Activated CD8-positive, alpha-beta T cell treated with anti-CD3 and anti-CD28 coated beads for 36 hours (primary cell): Measurements from ENCODE around the gene NEK2. TPM values are rescaled to one million over a fixed set of nuclear protein-coding genes. Genes with fewer than 3 reads are reported as not detected.

Source experiments
- ATAC-seq: fragments of 200-7000 bp; cut with Tn5 transposase; one replicate; pipeline ENCODE4 v1.10.0; 2021; ENCODE audit warnings: mild to moderate bottlenecking, moderate library complexity
- CTCF ChIA-PET: fragments of 350-600 bp; sonication (Branson Sonifier 250); formaldehyde crosslinking; loops from one replicate; lab custom pipeline; 2021; ENCODE audit warnings: antibody characterized with exemption; lab: Charles Lee
- POLR2A ChIA-PET: fragments of 350-600 bp; sonication (Branson Sonifier 250); formaldehyde crosslinking; loops from one replicate; lab custom pipeline; 2021; ENCODE audit warnings: antibody characterized with exemption; lab: Charles Lee
- DNase-seq: peaks from one replicate; pipeline ENCODE4 v3.0.0-alpha.2; 2020
- H3K27ac Mint-ChIP-seq: one replicate; pipeline ENCODE4 v1.8.0; 2021; ENCODE audit warnings: mild to moderate bottlenecking, mixed read lengths
- H3K27me3 Mint-ChIP-seq: one replicate; pipeline ENCODE4 v1.8.0; 2021; ENCODE audit warnings: mixed read lengths
- H3K36me3 Mint-ChIP-seq: one replicate; pipeline ENCODE4 v1.8.0; 2021; ENCODE audit warnings: low read depth, mixed read lengths
- H3K4me1 Mint-ChIP-seq: one replicate; pipeline ENCODE4 v1.8.0; 2021; ENCODE audit warnings: low read depth, mixed read lengths
- H3K4me3 Mint-ChIP-seq: one replicate; pipeline ENCODE4 v1.8.0; 2021; ENCODE audit warnings: mild to moderate bottlenecking, moderate library complexity, mixed read lengths
- H3K9me3 Mint-ChIP-seq: one replicate; pipeline ENCODE4 v1.8.0; 2021; ENCODE audit warnings: mixed read lengths
- intact Hi-C: fragments of 100-400 bp; cut with micrococcal nuclease; formaldehyde crosslinking; loops from one replicate; pipeline ENCODE4 v1.10.0; 2022
- total RNA-seq, 2 experiments: library from RNA; stranded (reverse); gene quantifications; one replicate each; pipeline ENCODE4 v1.2.3, GENCODE V29; 2021
- TF ChIP-seq, protein P1 (sequence below): fragments of 200-600 bp; IDR thresholded peaks from one replicate; pipeline ENCODE4 v1.8.0; 2022; ENCODE audit warnings: antibody characterized with exemption, mild to moderate bottlenecking

Gene NEK2
- total RNA-seq, 2 experiments from 2014 or later, result 29.9 to 30.0 TPM

GRCh38 chr1:211708926-211709325 is 33.5 kb upstream of the NEK2 start:
- ATAC-seq (no peak), DNase-seq (no peak)
- Mint-ChIP-seq H3K36me3 (no peaks in the 10 kb centered on the region), H3K4me1 (no peaks in the 10 kb centered on the region), H3K4me3 (no peak overlapping the region), H3K27ac (no peak overlapping the region), H3K27me3 (no peaks in the 10 kb centered on the region), H3K9me3 (no peaks in the 10 kb centered on the region)
- TF ChIP-seq, protein P1, sequence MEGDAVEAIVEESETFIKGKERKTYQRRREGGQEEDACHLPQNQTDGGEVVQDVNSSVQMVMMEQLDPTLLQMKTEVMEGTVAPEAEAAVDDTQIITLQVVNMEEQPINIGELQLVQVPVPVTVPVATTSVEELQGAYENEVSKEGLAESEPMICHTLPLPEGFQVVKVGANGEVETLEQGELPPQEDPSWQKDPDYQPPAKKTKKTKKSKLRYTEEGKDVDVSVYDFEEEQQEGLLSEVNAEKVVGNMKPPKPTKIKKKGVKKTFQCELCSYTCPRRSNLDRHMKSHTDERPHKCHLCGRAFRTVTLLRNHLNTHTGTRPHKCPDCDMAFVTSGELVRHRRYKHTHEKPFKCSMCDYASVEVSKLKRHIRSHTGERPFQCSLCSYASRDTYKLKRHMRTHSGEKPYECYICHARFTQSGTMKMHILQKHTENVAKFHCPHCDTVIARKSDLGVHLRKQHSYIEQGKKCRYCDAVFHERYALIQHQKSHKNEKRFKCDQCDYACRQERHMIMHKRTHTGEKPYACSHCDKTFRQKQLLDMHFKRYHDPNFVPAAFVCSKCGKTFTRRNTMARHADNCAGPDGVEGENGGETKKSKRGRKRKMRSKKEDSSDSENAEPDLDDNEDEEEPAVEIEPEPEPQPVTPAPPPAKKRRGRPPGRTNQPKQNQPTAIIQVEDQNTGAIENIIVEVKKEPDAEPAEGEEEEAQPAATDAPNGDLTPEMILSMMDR, result no peak
- POLR2A ChIA-PET, result no interaction called here
- intact Hi-C loops, result no loop called here
- CTCF ChIA-PET, result interaction anchor here (1.3 to 3.7 kb wide), 3 partner anchors 9 to 747 kb away, joined by 3 to 29 read pairs (median 5); no protein-coding TSS in a partner anchor

GRCh38 chr1:211708006-211708405 is 32.6 kb upstream of the NEK2 start:
- Mint-ChIP-seq H3K36me3 (no peaks in the 10 kb centered on the region), H3K4me3 (no peak overlapping the region), H3K9me3 (no peaks in the 10 kb centered on the region), H3K27ac (no peak overlapping the region), H3K4me1 (no peaks in the 10 kb centered on the region), H3K27me3 (no peaks in the 10 kb centered on the region)
- TF ChIP-seq, protein P1, result no peak
- intact Hi-C loops, result no loop called here
- POLR2A ChIA-PET, result no interaction called here
- DNase-seq (no peak), ATAC-seq (no peak)
- CTCF ChIA-PET, result interaction anchor here (1.3 to 3.7 kb wide), 3 partner anchors 9 to 748 kb away, joined by 3 to 29 read pairs (median 5); no protein-coding TSS in a partner anchor

DNA sequence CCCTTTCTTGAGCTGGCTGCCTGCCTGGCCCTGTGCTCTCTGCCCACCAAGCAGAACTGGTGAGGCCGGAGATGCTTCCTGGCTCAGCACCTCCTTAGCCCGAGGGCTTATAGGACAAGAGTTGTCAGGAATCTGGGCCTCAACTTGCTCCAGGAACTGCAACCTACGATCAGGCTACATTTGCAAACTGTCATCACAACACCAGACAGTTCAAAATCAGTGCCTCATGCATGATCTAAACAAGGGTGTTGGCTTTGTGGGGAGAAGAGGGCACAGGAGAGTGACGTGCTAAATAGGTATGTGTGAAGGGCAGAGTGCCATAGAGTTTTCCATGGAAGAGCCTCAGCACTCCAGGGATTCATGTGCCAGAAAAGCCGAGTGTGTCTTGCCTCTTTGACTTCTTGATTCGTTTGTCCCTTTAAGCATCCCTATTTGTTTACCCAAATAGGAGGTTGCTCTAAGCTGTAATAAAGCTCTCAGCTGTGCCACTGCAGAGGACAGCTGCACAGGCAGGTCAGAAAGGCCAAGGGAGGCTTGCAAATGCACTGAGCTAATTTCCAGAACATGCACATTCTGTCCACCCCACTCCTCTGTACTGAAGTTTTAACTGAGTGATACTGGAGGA is 30.2 kb upstream of the NEK2 start:
- ChIA-PET CTCF (interaction anchor here (1.3 kb wide), 1 partner anchor 25 kb away, joined by 3 read pairs; no protein-coding TSS in a partner anchor), POLR2A (no interaction called here)
- Mint-ChIP-seq H3K36me3 (no peaks in the 10 kb centered on the region), H3K9me3 (no peaks in the 10 kb centered on the region), H3K4me3 (no peak overlapping the region), H3K4me1 (no peaks in the 10 kb centered on the region), H3K27me3 (peaks cover under 1% of the 10 kb centered on the region), H3K27ac (no peak overlapping the region)
- intact Hi-C loops, result no loop called here
- no peak for ATAC-seq
- TF ChIP-seq, protein P1, result no peak
- no peak for DNase-seq

DNA sequence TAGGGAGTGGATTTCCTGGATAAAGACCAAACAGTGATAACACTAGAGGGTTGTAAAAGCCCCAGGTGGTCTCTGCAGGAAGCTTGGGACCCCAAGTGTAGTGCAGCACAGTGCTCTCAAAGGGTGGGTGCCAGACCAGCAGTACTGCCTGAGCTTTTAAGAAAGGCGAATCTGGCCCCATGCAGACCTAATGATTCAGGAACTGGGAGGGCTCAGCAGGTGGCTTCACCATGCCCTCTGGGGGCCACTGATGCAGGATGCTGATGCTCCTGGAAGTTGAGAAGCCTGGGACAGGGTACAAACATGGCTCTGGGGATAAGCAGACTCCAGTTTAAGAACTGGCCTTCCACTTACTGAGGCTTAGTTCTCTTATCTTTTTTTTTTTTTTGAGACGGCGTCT is 29.1 kb upstream of the NEK2 start:
- CTCF ChIA-PET, result interaction anchor here (1.3 kb wide), 1 partner anchor 23 kb away, joined by 3 read pairs; no protein-coding TSS in a partner anchor
- peaks cover under 1% of the 10 kb centered on the region for H3K4me1 Mint-ChIP-seq
- intact Hi-C loops, result no loop called here

More for the DNA sequence above, 29.1 kb upstream of the NEK2 start:
- no peak overlapping the region for H3K4me3 Mint-ChIP-seq
- no peak overlapping the region for H3K27ac Mint-ChIP-seq
- H3K36me3 Mint-ChIP-seq, result no peaks in the 10 kb centered on the region
- H3K9me3 Mint-ChIP-seq, result no peaks in the 10 kb centered on the region
- H3K27me3 Mint-ChIP-seq, result peaks cover 1% of the 10 kb centered on the region
- DNase-seq (no peak), ATAC-seq (no peak)
- POLR2A ChIA-PET, result interaction anchor here (1.2 kb wide), 1 partner anchor 22 kb away, joined by 3 read pairs; no protein-coding TSS in a partner anchor
- TF ChIP-seq, protein P1, result no peak
